Superior temporal gyrus (tissue), 1 donor: ENCODE results near the gene P2RX6.
A peak's percentile ranks its signal among the peaks of the same experiment; 100 is the strongest.

ENCODE experiments used
- DNase-seq: peaks from one replicate; pipeline ENCODE4 v3.0.0-alpha.2; 2016; ENCODE audit errors: extremely low spot score

P2RX6 gene

DNA sequence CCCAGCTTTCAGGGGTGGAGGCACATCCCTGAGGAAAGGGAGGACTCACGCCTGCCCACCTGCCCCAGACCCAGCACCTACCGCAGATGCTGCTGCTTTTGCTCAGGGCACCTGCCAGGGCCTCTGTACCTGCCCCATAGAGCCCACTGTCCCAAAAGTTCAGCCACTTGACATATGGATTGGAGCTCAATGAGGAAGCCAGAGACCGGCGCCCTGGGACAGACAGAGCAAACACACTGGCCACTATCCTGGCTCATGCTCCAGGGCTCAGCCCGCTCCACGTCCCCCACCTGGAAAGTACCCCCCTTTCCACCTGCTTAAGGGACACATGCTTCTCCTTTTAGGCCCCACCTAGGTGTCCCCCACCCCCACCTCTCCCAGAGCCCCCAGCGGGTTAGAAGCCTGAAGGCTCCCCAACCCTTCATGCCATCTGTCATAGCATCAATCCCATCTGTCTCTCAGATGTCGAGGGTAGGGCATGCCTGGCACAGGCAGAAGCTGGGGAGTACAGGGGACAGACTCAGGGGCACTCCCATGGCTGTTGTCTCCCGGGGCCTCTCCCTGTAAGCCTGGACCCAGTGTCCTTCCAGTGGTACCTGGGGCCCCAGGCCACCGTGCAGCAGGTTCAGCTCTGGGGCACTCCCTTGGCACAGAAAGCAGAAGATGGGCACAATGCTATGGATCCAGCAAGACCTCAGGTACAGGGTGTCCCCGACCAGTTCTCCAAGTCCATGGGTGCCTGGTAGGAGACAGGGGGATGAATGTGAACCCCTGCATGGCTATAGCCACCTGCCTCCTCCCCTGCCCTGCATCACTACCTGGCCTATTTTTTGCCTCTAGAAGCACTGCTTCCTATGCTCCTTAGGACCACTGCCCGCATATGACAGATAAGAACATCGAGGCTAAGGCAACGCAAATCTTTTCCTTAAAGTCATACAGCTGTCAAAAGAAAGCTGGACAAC, 2.2 kb upstream of the P2RX6 start:
- no peak for DNase-seq

DNA sequence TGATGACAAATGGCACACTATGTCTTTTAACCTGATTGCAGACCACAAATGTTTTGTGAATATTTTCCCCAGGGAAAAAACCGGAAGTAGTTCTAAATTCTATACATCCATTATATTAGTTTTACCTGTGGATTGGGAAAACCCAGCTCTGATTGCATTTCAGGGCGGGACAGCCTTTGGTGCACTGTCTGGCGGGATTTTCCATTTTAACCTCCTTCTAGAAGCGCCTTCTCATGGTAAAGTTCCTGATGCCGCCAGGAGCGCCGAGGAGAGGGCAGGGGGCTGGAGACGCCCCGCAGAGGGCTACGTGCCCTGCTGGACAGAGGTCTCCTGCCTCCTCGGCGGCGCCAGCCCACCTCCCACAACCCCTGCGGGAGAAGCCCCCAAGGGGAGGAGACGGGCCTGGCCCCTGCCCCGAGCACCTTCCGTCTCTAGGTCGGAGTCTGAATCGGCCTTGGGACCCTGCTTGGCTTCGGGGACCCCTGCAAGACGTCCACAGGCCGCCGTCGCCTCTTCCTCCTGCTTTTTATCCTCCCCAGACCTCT, 1.2 kb upstream of the P2RX6 start:
- no peak for DNase-seq

GRCh38 chr22:21014202-21014725, 701 bp upstream of the P2RX6 start:
- DNase-seq: peak; percentile 86

DNA sequence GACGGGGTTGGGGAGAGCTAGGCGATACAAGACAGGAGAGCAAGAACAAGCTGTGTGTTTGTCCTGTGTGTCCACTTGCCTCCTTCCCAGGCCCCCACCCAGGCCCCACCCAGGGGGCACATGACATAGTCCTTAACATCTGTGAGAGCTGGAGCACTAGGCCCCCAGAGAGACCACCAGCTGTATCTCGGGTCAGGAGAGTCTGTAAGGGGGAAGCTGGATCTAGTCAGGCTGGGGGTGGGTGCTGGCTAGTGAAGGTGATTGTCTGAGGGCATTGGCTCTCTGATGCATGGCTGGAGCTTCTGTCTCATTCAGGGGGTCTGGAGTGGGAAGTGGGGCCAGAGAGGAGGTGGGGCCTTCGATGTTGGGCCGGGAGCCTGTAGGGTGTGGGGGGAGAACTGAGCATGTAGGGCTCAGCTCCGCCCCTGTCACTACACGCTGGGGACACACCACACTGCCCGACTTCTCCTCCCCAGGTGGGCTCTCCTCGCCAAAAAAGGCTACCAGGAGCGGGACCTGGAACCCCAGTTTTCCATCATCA, 571 bp downstream of the P2RX6 start:
- DNase-seq: no peak

- DNase-seq: no peak
Observed at GRCh38 chr22:21016644-21017420, 1.9 kb downstream of the P2RX6 start.

DNA sequence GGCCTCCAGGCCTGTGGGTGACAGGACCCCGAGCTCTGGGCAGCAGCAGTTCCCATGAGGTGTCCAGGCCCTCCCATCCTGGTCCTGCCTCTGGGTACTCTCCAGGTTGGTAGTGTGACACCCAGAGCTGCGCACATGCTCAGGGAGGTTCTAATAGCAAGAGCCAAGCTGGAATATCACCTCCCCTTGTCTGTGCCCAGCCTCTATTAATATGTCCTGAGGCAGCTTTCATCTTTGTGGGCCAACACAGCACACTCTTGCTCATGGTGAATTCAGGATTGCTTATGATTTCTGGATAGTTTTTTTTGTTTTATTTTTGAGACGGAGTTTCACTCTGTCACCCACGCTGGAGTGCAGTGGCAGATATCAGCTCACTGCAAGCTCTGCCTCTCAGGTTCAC, 3.3 kb downstream of the P2RX6 start:
- DNase-seq: no peak

DNA sequence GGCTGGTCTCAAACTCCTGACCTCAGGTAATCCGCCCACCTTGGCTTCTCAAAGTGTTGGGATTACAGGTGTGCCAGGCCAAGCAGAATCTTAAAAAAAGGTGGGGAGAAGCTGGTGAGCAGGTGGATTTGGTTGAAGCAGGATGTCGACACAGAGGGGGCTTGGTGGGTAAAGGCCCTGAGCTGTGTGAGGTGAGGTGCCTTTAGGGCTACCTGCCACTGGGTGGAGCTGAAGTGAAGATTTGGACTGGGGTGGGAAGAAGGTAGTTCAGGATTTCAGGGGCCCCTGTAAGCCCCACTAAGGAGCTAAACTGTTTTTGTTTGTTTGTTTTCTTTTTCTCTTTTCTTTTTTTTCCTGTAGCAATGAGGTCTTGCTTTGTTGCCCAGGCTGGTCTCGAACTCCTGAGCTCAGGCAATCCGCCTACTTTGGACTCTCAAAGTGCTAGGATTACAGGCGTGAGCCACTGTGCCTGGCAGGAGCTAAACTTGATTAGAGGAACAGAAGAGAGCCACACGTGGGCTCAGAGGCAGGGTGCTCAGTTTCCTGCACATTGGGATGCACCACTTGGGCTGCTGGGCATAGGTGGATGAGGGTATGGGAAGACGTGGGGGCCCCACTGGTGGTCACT, 6.0 kb downstream of the P2RX6 start:
- DNase-seq: no peak

GRCh38 chr22:21022507-21022906, 7.5 kb downstream of the P2RX6 start:
- DNase-seq: no peak

GRCh38 chr22:21022955-21023614, 8.1 kb downstream of the P2RX6 start:
- no peak for DNase-seq

DNA sequence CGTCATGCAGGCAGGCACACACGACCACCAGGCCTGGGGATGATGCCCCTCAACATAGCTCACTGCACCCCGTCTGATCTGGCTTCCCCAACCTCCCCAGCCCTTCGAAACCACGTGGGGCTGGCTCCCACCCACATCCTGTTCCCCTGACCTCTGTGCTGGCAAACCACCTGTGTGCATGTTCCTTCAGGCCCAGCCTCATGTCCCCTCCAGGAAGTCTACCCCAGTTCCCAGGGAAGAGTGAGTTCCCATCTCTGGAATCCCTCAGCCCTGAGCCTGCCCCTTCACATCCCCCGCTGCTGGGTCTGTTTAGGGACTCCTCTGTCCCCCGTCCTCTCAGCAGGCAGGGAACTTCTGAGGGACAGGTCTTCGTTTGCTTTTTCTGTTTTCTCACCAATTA, 10.3 kb downstream of the P2RX6 start:
- DNase-seq: no peak

GRCh38 chr22:21025763-21026755, 11.1 kb downstream of the P2RX6 start:
- DNase-seq: no peak

DNA sequence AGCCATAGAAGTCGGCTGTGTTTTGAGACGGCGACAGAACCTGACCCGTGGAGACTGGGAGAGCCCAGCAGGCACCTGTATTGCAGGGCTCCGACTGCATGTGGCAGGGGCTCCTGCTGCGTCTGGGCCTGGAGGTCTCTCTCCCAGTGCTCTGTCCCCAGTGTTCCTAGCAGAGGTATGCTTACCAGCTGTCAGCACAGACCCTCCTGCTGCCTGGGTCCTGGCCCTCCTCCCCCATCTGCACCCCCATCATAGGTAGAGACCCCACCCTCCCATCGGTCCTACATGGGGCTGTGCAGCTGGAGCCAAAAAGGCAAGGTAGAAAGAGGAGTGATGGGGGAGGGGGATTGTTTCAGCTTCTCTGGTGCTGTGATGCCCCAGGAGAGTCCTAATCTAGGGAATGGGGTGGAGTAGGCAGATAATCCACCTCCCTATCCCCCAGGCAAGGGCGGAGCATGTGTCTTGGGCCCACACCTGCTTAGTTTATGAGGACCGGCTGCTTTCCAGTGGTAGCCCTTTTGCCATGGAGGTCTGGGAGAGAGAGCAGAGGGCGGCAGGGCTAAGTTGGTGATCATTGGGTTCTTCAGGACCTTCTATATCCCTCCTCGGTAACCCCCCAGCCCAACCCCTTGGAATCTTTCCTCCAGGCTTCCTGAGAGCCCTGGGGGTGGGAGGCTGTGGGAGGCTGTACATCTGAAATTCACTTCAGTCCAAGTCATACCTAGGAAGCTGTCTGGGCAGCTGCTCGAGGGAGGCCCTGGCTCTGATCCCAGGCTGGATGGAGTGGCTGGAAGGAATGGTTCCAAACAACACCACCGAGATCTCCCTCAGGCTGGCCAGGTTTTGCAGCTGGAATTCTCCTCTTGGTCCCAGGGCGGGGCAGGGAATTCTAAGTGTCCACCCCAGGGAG, 12.1 kb downstream of the P2RX6 start:
- no peak for DNase-seq

DNA sequence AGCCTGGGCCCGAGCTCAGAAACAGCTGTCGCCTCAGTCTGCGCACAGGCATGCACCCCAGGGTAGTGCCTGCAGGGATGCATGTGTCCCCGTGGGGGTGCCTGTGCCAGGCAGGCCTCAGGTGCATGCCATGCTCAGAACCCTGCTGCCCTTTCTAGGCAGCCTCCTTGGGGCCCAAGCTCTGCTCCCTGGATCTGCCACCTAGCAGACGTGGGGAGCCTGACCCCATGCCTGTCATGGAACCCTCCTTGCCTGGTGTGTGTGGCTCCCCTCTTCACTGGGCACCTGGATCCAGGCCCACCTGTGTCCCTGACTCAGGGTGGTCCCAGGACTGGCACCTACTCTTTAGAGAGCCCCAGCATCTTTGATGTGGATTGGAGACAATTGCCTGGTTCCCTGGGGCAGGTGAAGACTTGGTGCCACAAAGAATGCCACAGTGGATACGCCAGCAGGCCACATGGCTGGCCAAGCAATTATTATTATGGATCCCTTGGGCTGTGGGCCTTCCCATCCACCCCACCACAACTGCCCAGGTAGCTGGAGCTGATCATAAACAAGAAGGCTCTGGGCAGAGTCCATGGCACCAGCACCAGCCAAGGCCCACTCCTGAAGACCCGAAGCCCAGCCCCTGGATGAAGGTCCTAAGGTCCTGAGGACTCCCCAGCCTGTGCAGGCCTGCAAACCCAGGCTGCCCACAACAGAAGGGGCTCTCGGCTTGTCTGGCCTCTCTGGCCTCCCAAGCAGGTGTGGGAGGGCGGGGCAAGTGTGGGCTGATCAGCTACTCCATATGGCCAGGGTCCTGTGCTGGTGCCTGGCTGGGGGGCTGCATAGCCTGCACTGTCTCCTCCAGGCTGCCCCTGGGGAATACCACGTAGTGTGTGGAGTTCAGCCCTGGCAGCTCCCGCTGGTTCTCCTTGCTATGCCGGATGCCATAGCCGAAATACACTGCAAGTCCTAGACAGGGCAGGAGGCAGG, 13.6 kb downstream of the P2RX6 start:
- DNase-seq: no peak

GRCh38 chr22:21029486-21030025, 14.6 kb downstream of the P2RX6 start:
- DNase-seq: no peak

- DNase-seq: no peak
Observed at GRCh38 chr22:21030032-21030431, 15.1 kb downstream of the P2RX6 start.

GRCh38 chr22:21030621-21031544, 15.9 kb downstream of the P2RX6 start:
- no peak for DNase-seq
